H1 (cell line): ENCODE measurements around the gene C1orf174. TPM values are rescaled to one million over a fixed set of nuclear protein-coding genes. Genes with fewer than 3 reads are reported as not detected.

Source experiments
- ASH2L ChIP-seq: fragments of 200-600, 300-600 bp; sonication (generic); IDR thresholded peaks from one replicate; pipeline ENCODE4 v1.7.1; 2017; ENCODE audit warnings: low read length
- BCL11A ChIP-seq, 2 experiments: IDR thresholded peaks; one replicate each; pipeline ENCODE4 v1.6.1; 2011; ENCODE audit warnings: low read depth in 2 of 2, low read length in 2 of 2, mild to moderate bottlenecking in 2 of 2
- CHD1 ChIP-seq: IDR thresholded peaks from 2 replicates; pipeline ENCODE4 v1.6.1; 2012; ENCODE audit warnings: low read depth, low read length, improper control_type of control experiment
- CREB1 ChIP-seq: IDR thresholded peaks from 2 replicates; pipeline ENCODE4 v1.6.1; 2012; ENCODE audit warnings: inconsistent platforms
- EGR1 ChIP-seq: IDR thresholded peaks from 2 replicates; pipeline ENCODE4 v1.6.1; 2011; ENCODE audit warnings: low read depth, low read length, borderline replicate concordance
- EP300 ChIP-seq, 2 experiments: IDR thresholded peaks; 1 replicate in 1 of 2; 2 replicates in 1 of 2; pipeline ENCODE4 v1.6.1; 2011 to 2012; ENCODE audit warnings: low read depth in 2 of 2, low read length in 2 of 2, mild to moderate bottlenecking in 2 of 2, borderline replicate concordance in 1 of 2, inconsistent platforms in 1 of 2, moderate library complexity in 1 of 2
- FOSL1 ChIP-seq: IDR thresholded peaks from 2 replicates; pipeline ENCODE4 v1.6.1; 2011; ENCODE audit warnings: mild to moderate bottlenecking, low read depth, low read length, moderate library complexity; ENCODE audit not compliant: insufficient read depth
- HDAC6 ChIP-seq: IDR thresholded peaks from one replicate; pipeline ENCODE4 v1.7.1; 2012; ENCODE audit warnings: low read depth, mild to moderate bottlenecking, inconsistent platforms, low read length, moderate library complexity
- JUN ChIP-seq: IDR thresholded peaks from 2 replicates; pipeline ENCODE4 v1.6.1; 2011; ENCODE audit warnings: low read depth, mild to moderate bottlenecking, improper control_type of control experiment, low read length
- KDM4A ChIP-seq: IDR thresholded peaks from one replicate; pipeline ENCODE4 v1.7.1; 2012; ENCODE audit warnings: low read depth, mild to moderate bottlenecking, moderate library complexity, low read length, inconsistent platforms; ENCODE audit not compliant: severe bottlenecking
- NANOG ChIP-seq: IDR thresholded peaks from 2 replicates; pipeline ENCODE4 v1.6.1; 2011; ENCODE audit warnings: low read length, low read depth, mild to moderate bottlenecking, inconsistent platforms; ENCODE audit not compliant: insufficient read depth, poor library complexity, severe bottlenecking
- PHF8 ChIP-seq: fragments of 200-600 bp; sonication (generic); conservative IDR thresholded peaks from 2 replicates; pipeline ENCODE4 v1.7.1; 2012; ENCODE audit warnings: low read depth, mild to moderate bottlenecking, inconsistent platforms, low read length, moderate library complexity
- POLR2A ChIP-seq, 2 experiments: IDR thresholded peaks; 1 replicate in 1 of 2; 2 replicates in 1 of 2; pipeline ENCODE4 v1.6.1; 2011; ENCODE audit warnings: low read depth in 2 of 2, low read length in 2 of 2, mild to moderate bottlenecking in 2 of 2; ENCODE audit errors: control extremely low read depth in 1 of 2
- POLR2AphosphoS5 ChIP-seq: IDR thresholded peaks from 2 replicates; pipeline ENCODE4 v1.6.1; 2011; ENCODE audit warnings: low read depth, low read length
- RAD21 ChIP-seq, 2 experiments: IDR thresholded peaks in 1 of 2; conservative IDR thresholded peaks in 1 of 2; 2 replicates each; pipeline ENCODE4 v1.6.1; 2011; ENCODE audit warnings: low read depth in 2 of 2, low read length in 2 of 2, improper control_type of control experiment in 1 of 2, inconsistent platforms in 1 of 2, mild to moderate bottlenecking in 1 of 2, moderate library complexity in 1 of 2
- SAP30 ChIP-seq: fragments of 300-600 bp; sonication (generic); IDR thresholded peaks from 2 replicates; pipeline ENCODE4 v1.7.1; 2012; ENCODE audit warnings: low read length, moderate library complexity, mild to moderate bottlenecking, inconsistent platforms; ENCODE audit not compliant: insufficient read depth, insufficient replicate concordance
- SIN3A ChIP-seq, 2 experiments: IDR thresholded peaks in 1 of 2; conservative IDR thresholded peaks in 1 of 2; 2 replicates each; pipeline ENCODE4 v1.6.1; 2011 to 2012; ENCODE audit warnings: low read length in 2 of 2, improper control_type of control experiment in 1 of 2, low read depth in 1 of 2, mild to moderate bottlenecking in 1 of 2
- TCF12 ChIP-seq: IDR thresholded peaks from 2 replicates; pipeline ENCODE4 v1.6.1; 2011; ENCODE audit warnings: low read depth, mild to moderate bottlenecking, low read length
- polyA plus RNA-seq, 7 experiments: library from polyadenylated mRNA; depleted of rRNA in 3 of 7; stranded (reverse) in 5 of 7; unstranded in 2 of 7; fragments of >200 nt in 5 of 7; fragments of 200-250 nt in 2 of 7; gene quantifications; 1 replicate in 5 of 7; 2 replicates in 1 of 7; 4 replicates in 1 of 7; pipeline versions ENCODE4 v1.2.1 to v1.2.3, GENCODE V29; 2011 to 2013; ENCODE audit warnings: missing spikeins in 2 of 7, mixed read lengths in 2 of 7
- total RNA-seq: library from RNA; stranded (reverse); fragmentation: NEBNext Ultra II Directional; extraction: Animal tissue kit (Norgen Biotek cat#: 25700); gene quantifications from 2 replicates; pipeline ENCODE4 v1.2.1, GENCODE V29; 2021
- TF ChIP-seq, protein P1 (sequence below): IDR thresholded peaks from 2 replicates; pipeline ENCODE4 v1.6.1; 2011; ENCODE audit warnings: low read length, improper control_type of control experiment
- TF ChIP-seq, protein P2 (sequence below): IDR thresholded peaks from 2 replicates; pipeline ENCODE4 v1.6.1; 2012; ENCODE audit warnings: low read length, inconsistent platforms

The C1orf174 gene
- total and polyA plus RNA-seq, 2 of the 8 experiments (the other 6 are each of a cell fraction or from before 2014, with no cell fraction given): 28.4 to 32.4 TPM

GRCh38 chr1:3898994-3899753 lies 898 bp downstream of the C1orf174 start (continued):
- TF ChIP-seq BCL11A (IDR thresholded peaks at IDR 0.05; ENCODE audit: low read depth in 2 of 2, low read length in 2 of 2) (no peak), ASH2L (no peak), POLR2AphosphoS5 (no peak), PHF8 (no peak), EP300 (IDR thresholded peaks at IDR 0.05; ENCODE audit: borderline replicate concordance in 1 of 2, low read depth in 2 of 2, low read length in 2 of 2) (no peak), RAD21 (IDR thresholded peaks at IDR 0.05 in 1 of 2, conservative IDR thresholded peaks at IDR 0.05 in 1 of 2; ENCODE audit: low read depth in 2 of 2, low read length in 2 of 2) (peak; percentile 10 to 43; a peak in 2 of 4 replicates), HDAC6 (no peak), SAP30 (no peak), KDM4A (peak; percentile 6), TCF12 (no peak), CHD1 (no peak), POLR2A (IDR thresholded peaks at IDR 0.05; ENCODE audit: control extremely low read depth in 1 of 2, low read depth in 2 of 2, low read length in 2 of 2) (no peak), JUN (no peak), EGR1 (no peak), CREB1 (peak; percentile 42; the same call in 1 of the 2 replicates), NANOG (no peak), FOSL1 (no peak), SIN3A (conservative IDR thresholded peaks at IDR 0.05 in 1 of 2, IDR thresholded peaks at IDR 0.05 in 1 of 2; ENCODE audit: low read depth in 1 of 2, low read length in 2 of 2) (0 out of 4 replicates have a peak, but pooled peaks of 1 of the 2 experiments have one; percentile 56)
- TF ChIP-seq, protein P1, sequence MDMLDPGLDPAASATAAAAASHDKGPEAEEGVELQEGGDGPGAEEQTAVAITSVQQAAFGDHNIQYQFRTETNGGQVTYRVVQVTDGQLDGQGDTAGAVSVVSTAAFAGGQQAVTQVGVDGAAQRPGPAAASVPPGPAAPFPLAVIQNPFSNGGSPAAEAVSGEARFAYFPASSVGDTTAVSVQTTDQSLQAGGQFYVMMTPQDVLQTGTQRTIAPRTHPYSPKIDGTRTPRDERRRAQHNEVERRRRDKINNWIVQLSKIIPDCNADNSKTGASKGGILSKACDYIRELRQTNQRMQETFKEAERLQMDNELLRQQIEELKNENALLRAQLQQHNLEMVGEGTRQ: no peak
- TF ChIP-seq, protein P2, sequence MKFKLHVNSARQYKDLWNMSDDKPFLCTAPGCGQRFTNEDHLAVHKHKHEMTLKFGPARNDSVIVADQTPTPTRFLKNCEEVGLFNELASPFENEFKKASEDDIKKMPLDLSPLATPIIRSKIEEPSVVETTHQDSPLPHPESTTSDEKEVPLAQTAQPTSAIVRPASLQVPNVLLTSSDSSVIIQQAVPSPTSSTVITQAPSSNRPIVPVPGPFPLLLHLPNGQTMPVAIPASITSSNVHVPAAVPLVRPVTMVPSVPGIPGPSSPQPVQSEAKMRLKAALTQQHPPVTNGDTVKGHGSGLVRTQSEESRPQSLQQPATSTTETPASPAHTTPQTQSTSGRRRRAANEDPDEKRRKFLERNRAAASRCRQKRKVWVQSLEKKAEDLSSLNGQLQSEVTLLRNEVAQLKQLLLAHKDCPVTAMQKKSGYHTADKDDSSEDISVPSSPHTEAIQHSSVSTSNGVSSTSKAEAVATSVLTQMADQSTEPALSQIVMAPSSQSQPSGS: no peak
